Heart left ventricle (tissue), 16 donors: Measurements from ENCODE around the gene MRFAP1. TPM values are rescaled to one million over a fixed set of nuclear protein-coding genes. Genes with fewer than 3 reads are reported as not detected.
"Not testable (repeated sequence)": the region's sequence is repeated elsewhere in the genome, so short reads cannot be mapped to it uniquely, and the experiment has no call there.

Experiments
- ATAC-seq, 4 donors: fragments of 200-7000 bp; cut with Tn5 transposase; one replicate each; pipeline ENCODE4 v1.9.1; 2020 to 2022; ENCODE audit warnings: moderate library complexity in 4 of 4, mild to moderate bottlenecking in 3 of 4, moderate number of reproducible peaks in 1 of 4
- DNase-seq, 5 donors: peaks; one replicate each; pipeline ENCODE4 v3.0.0-alpha.2; 2020
- H3K27ac ChIP-seq, 12 donors: fragments of 200-600 bp; sonication (generic) in 4 of 12; one replicate each; pipeline versions ENCODE4 v1.5.0 to v1.8.0; 2016 to 2022; ENCODE audit warnings: mild to moderate bottlenecking in 2 of 12
- H3K27me3 ChIP-seq, 9 donors: fragments of 200-600 bp; sonication (generic) in 2 of 9; one replicate each; pipeline versions ENCODE4 v1.5.1 to v1.8.0; 2016 to 2022; ENCODE audit warnings: mild to moderate bottlenecking in 3 of 9
- H3K36me3 ChIP-seq, 9 donors: fragments of 200-600 bp; sonication (generic) in 2 of 9; one replicate each; pipeline versions ENCODE4 v1.5.0 to v1.8.0; 2018 to 2022; ENCODE audit warnings: mild to moderate bottlenecking in 2 of 9
- H3K4me1 ChIP-seq, 12 donors: fragments of 200-600 bp; sonication (generic) in 4 of 12; one replicate each; pipeline versions ENCODE4 v1.5.0 to v1.8.0; 2016 to 2022; ENCODE audit warnings: mild to moderate bottlenecking in 3 of 12
- H3K4me3 ChIP-seq, 12 donors: fragments of 200-600 bp; sonication (generic) in 4 of 12; one replicate each; pipeline versions ENCODE4 v1.5.0 to v1.8.0; 2017 to 2022; ENCODE audit warnings: mild to moderate bottlenecking in 9 of 12, moderate library complexity in 4 of 12
- H3K9me3 ChIP-seq, 12 donors: fragments of 200-600 bp; sonication (generic) in 4 of 12; one replicate each; pipeline versions ENCODE4 v1.5.0 to v1.8.0; 2016 to 2022; ENCODE audit warnings: mild to moderate bottlenecking in 1 of 12
- CTCF ChIP-seq, 12 donors: fragments of 200-600 bp; sonication (generic) in 4 of 12; IDR thresholded peaks; one replicate each; pipeline versions ENCODE4 v1.5.0 to v1.8.0; 2018 to 2022; ENCODE audit warnings: antibody characterized with exemption in 12 of 12, mild to moderate bottlenecking in 5 of 12
- POLR2A ChIP-seq, 2 donors: fragments of 450-650 bp; IDR thresholded peaks; one replicate each; pipeline ENCODE4 v1.6.1; 2017; ENCODE audit warnings: antibody characterized with exemption in 2 of 2, mild to moderate bottlenecking in 2 of 2, moderate library complexity in 2 of 2
- WGBS, 4 donors: extraction: QIAGEN DNeasy Blood & Tissue Kit in 2 of 4; methylation state at CpG; one replicate each; pipeline versions ENCODE4 v1.1.5 to v1.1.7; 2013 to 2018; 5-methylcytosine and 5-hydroxymethylcytosine counted together
- intact Hi-C, 10 donors: fragments of 100-400 bp; cut with DNase I; formaldehyde crosslinking; loops; one replicate each; pipeline versions ENCODE4 v1.11.1 to v1.14.2; 2022
- polyA plus RNA-seq, 2 donors: library from polyadenylated mRNA; stranded (reverse); fragments of 200-250 nt; gene quantifications; one replicate each; pipeline ENCODE4 v1.2.3, GENCODE V29; 2013
- total RNA-seq, 9 donors: library from RNA; depleted of rRNA in 2 of 9; stranded (reverse); fragments of >200 nt in 2 of 9; fragmentation: NEBNext Ultra II Directional in 3 of 9; extraction: Animal tissue kit (Norgen Biotek cat#: 25700) in 3 of 9; gene quantifications; one replicate each; pipeline versions ENCODE4 v1.1.0 to v1.2.4, GENCODE V29; 2016 to 2023
- donor health status: ischemic (EF 13 %, LVEDD 7.1; RV severe dilation, severe dysfunction).
- donor health status: healthy with polysubstance abuse.
- donor health status: DM: no; HTN: yes; CAD: no.
- donor health status: DM: no; HTN: no; CAD: no.
- donor health status: ischemic (EF 25% LVEDD 6.9; RV normal size, moderate dysfunction).
- donor health status: ischemic (EF 25% LVEDD 5.7; RV mildly dilated, moderate dysfunction).
- donor health status: healthy.
- donor health status: DM: yes; HTN: yes; CAD: no.
- donor health status: ischemic (EF 35%, LVEDD 5.7; RV mildly dilated, moderate dysfunction).
- donor health status: nonischemic (EF 11% LVEDD 7.7; RV severe dilation, severe dysfunction).
- donor health status: DM: yes; HTN: yes; CAD: no.
- donor health status: PGD.
- donor health status: ischemic (EF 29% LVEDD 5.4; RV normal size, mild dysfunction).
- donor health status: nonischemic (EF 23%, LVEDD 6.1; RV moderate dilation, normal function).

The MRFAP1 gene
- total and polyA plus RNA-seq, 11 donors: 162 to 514 (median 239) TPM

- intact Hi-C loops: loop anchor here in 2 of 10 donors (5.0 kb wide), 2 partner anchors 62 to 67 kb away; partner anchors contain the start of gene MRFAP1L1 (in 1 of the 2)
- DNase-seq (no peak), ATAC-seq (no peak)
- 72 to 75% (median 74%) methylated on average over 5 of the region's 5 CpGs for WGBS, 4 donors
- Histone ChIP-seq H3K27ac (no peak overlapping the region), H3K27me3 (no peaks in the 10 kb centered on the region), H3K36me3 (peaks cover 0 to 25% (median 19%) of the 10 kb centered on the region in 9 donors), H3K9me3 (no peaks in the 10 kb centered on the region), H3K4me1 (peaks cover 7 to 30% (median 26%) of the 10 kb centered on the region in 12 donors), H3K4me3 (no peak overlapping the region)
- no peak for TF ChIP-seq CTCF (IDR thresholded peaks at IDR 0.05)
- TF ChIP-seq POLR2A (IDR thresholded peaks at IDR 0.05): no peak
Measured at GRCh38 chr4:6644792-6645530, 4.5 kb downstream of the MRFAP1 start.

- Histone ChIP-seq H3K4me3 (no peak overlapping the region), H3K4me1 (peaks cover 2 to 22% (median 18%) of the 10 kb centered on the region in 12 donors), H3K27me3 (no peaks in the 10 kb centered on the region), H3K27ac (no peak overlapping the region), H3K9me3 (no peaks in the 10 kb centered on the region), H3K36me3 (peaks cover 0 to 20% (median 14%) of the 10 kb centered on the region in 9 donors)
- TF ChIP-seq POLR2A (IDR thresholded peaks at IDR 0.05): no peak
- no peak for TF ChIP-seq CTCF (IDR thresholded peaks at IDR 0.05)
- no peak for ATAC-seq
- intact Hi-C loops: no loop called here
- WGBS, 4 donors: 84 to 88% (median 87%) methylated on average over 5 of the region's 5 CpGs
- DNase-seq: no peak
Measured at GRCh38 chr4:6647169-6647568, 6.7 kb downstream of the MRFAP1 start.

- Histone ChIP-seq H3K36me3 (peaks cover 0 to 14% (median 8%) of the 10 kb centered on the region in 9 donors), H3K9me3 (no peaks in the 10 kb centered on the region), H3K4me3 (no peak overlapping the region), H3K27me3 (no peaks in the 10 kb centered on the region), H3K27ac (no peak overlapping the region), H3K4me1 (peaks cover 0 to 16% (median 13%) of the 10 kb centered on the region in 12 donors)
- no peak for DNase-seq
- TF ChIP-seq POLR2A (IDR thresholded peaks at IDR 0.05) (no peak), CTCF (IDR thresholded peaks at IDR 0.05) (no peak)
- ATAC-seq: no peak
- intact Hi-C loops: no loop called here
- 48 to 69% (median 60%) methylated on average over 5 to 6 of the region's 6 CpGs for whole genome bisulfite sequencing, 4 donors
Measured at GRCh38 chr4:6647582-6648230, 7.2 kb downstream of the MRFAP1 start.

- DNase-seq (no peak), ATAC-seq (no peak)
- Histone ChIP-seq H3K36me3 (no peaks in the 10 kb centered on the region), H3K27ac (no peak overlapping the region), H3K4me1 (peaks cover 0 to 1% (median 0%) of the 10 kb centered on the region in 12 donors), H3K9me3 (peaks cover 0 to 3% (median 0%) of the 10 kb centered on the region in 12 donors), H3K4me3 (no peak overlapping the region), H3K27me3 (no peaks in the 10 kb centered on the region)
- intact Hi-C loops: no loop called here
- TF ChIP-seq CTCF (IDR thresholded peaks at IDR 0.05) (no peak), POLR2A (IDR thresholded peaks at IDR 0.05) (no peak)
- WGBS, 4 donors: 90 to 94% (median 92%) methylated on average over 8 of the region's 8 CpGs
Measured at GRCh38 chr4:6649216-6649615, 8.7 kb downstream of the MRFAP1 start.

GRCh38 chr4:6654211-6654610, 13.7 kb downstream of the MRFAP1 start:
- intact Hi-C loops: loop anchor here in 1 of 10 donors (5.0 kb wide), 1 partner anchor 178 kb away; no protein-coding TSS in a partner anchor
- Histone ChIP-seq H3K4me1 (peaks cover 0 to 11% (median 1%) of the 10 kb centered on the region in 12 donors), H3K27me3 (peaks cover 0 to 12% (median 0%) of the 10 kb centered on the region in 9 donors)
- not testable (repeated sequence) for H3K9me3 ChIP-seq, H3K36me3 ChIP-seq, H3K4me3 ChIP-seq, ATAC-seq, H3K27ac ChIP-seq, DNase-seq
- 46 to 88% (median 54%) methylated on average over 2 to 3 of the region's 3 CpGs for WGBS, 4 donors

- DNase-seq, H3K4me3 ChIP-seq, ATAC-seq, H3K9me3 ChIP-seq, H3K36me3 ChIP-seq, H3K27ac ChIP-seq, intact Hi-C loops: not testable (repeated sequence)
- WGBS, 4 donors: 79 to 96% (median 91%) methylated on average over 1 to 2 of the region's 2 CpGs
- Histone ChIP-seq H3K4me1 (peaks cover 0 to 13% (median 2%) of the 10 kb centered on the region in 12 donors), H3K27me3 (peaks cover 0 to 21% (median 0%) of the 10 kb centered on the region in 9 donors)
Measured at GRCh38 chr4:6655291-6655690, 14.8 kb downstream of the MRFAP1 start.
